K562 (cell line): ENCODE measurements around the gene CPNE6. TPM values are rescaled to one million over a fixed set of nuclear protein-coding genes. Genes with fewer than 3 reads are reported as not detected.

Experiments
- CHD1 ChIP-seq: fragments of 200-600 bp; sonication (generic); IDR thresholded peaks from one replicate; pipeline ENCODE4 v1.6.1; 2012; ENCODE audit warnings: mild to moderate bottlenecking, moderate library complexity, low read length, inconsistent platforms
- DDX20 ChIP-seq: fragments of 450-650 bp; IDR thresholded peaks from 2 replicates; pipeline ENCODE4 v1.6.1; 2016; ENCODE audit warnings: missing genetic modification characterization, low read depth, mild to moderate bottlenecking, missing compliant biosample characterization, moderate library complexity
- PTBP1 ChIP-seq: fragments of 200-400 bp; formaldehyde crosslinking; IDR thresholded peaks from 2 replicates; pipeline ENCODE4 v1.6.1; 2017; ENCODE audit warnings: low read depth, low read length
- U2AF2 ChIP-seq: fragments of 200-400 bp; formaldehyde crosslinking; optimal IDR thresholded peaks from 2 replicates; pipeline ENCODE3; 2017; ENCODE audit warnings: low read depth, mild to moderate bottlenecking, low read length
- ZNF318 ChIP-seq, 2 experiments: fragments of 450-650 bp; IDR thresholded peaks; 2 replicates each; pipeline ENCODE4 v1.6.1; 2016; ENCODE audit warnings: mild to moderate bottlenecking in 2 of 2, borderline replicate concordance in 1 of 2, low read depth in 1 of 2, moderate library complexity in 1 of 2
- polyA plus RNA-seq, 8 experiments: library from polyadenylated mRNA; depleted of rRNA in 4 of 8; stranded (reverse) in 5 of 8; unstranded in 3 of 8; fragments of >200 nt; fragmentation: Nextera tagmentation in 2 of 8; fragmentation: Illumina TruSeq in 1 of 8; extraction: Ambion mirVana in 2 of 8; extraction: Trizol in 1 of 8; gene quantifications; 2 replicates each; pipeline versions ENCODE4 v1.2.1 to v1.2.3, GENCODE V29; 2011 to 2014; ENCODE audit warnings: inconsistent platforms in 1 of 8, missing spikeins in 1 of 8
- total RNA-seq, 7 experiments: library from RNA; depleted of rRNA in 6 of 7; stranded (reverse); fragments of >200 nt in 6 of 7; fragmentation: Illumina TruSeq in 2 of 7; extraction: Trizol in 2 of 7; gene quantifications; 2 replicates each; pipeline versions ENCODE4 v1.2.1 to v1.2.3, GENCODE V29; 2011 to 2021; ENCODE audit warnings: low replicate concordance in 1 of 7
- TF ChIP-seq, protein P1 (sequence below): sonication (generic); formaldehyde crosslinking; IDR thresholded peaks from 2 replicates; pipeline ENCODE4 v1.8.0; 2022; ENCODE audit warnings: mild to moderate bottlenecking, low read depth, missing genetic modification reagents
- TF ChIP-seq, protein P2 (sequence below): fragments of 450-650 bp; IDR thresholded peaks from 2 replicates; pipeline ENCODE4 v1.7.0; 2016; ENCODE audit warnings: borderline replicate concordance

Gene CPNE6
- total and polyA plus RNA-seq, 9 of the 15 experiments (the other 6 are each of a cell fraction or from before 2014, with no cell fraction given) = not detected

DNA sequence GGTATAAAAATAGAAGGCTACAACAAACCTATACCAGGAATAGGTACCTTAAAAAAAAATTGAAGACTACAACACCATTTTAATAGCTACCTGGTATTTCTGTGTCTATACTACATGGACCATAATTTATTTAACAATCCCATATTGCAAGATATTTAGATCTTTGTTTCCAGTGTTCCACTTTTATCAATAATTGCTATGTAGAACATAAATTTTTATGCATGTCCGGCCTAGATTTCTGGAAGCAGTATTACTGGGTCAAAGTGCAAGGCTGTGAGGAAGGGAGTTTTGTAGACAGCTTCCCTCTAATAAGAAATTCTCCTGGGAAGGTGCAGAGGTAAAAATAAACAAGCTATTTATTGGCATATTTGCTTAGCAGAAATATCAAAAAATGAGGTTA is 39.2 kb downstream of the CPNE6 start (continued):
- no peak for TF ChIP-seq U2AF2
- TF ChIP-seq PTBP1 = no peak
- no peak for TF ChIP-seq CHD1
- no peak for TF ChIP-seq ZNF318 (IDR thresholded peaks at IDR 0.05; ENCODE audit: borderline replicate concordance in 1 of 2, low read depth in 1 of 2)
- no peak for TF ChIP-seq DDX20 (tag)
- TF ChIP-seq, protein P1, sequence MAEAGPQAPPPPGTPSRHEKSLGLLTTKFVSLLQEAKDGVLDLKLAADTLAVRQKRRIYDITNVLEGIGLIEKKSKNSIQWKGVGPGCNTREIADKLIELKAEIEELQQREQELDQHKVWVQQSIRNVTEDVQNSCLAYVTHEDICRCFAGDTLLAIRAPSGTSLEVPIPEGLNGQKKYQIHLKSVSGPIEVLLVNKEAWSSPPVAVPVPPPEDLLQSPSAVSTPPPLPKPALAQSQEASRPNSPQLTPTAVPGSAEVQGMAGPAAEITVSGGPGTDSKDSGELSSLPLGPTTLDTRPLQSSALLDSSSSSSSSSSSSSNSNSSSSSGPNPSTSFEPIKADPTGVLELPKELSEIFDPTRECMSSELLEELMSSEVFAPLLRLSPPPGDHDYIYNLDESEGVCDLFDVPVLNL (CRISPR knock-in tag) = no peak
- TF ChIP-seq, protein P2, sequence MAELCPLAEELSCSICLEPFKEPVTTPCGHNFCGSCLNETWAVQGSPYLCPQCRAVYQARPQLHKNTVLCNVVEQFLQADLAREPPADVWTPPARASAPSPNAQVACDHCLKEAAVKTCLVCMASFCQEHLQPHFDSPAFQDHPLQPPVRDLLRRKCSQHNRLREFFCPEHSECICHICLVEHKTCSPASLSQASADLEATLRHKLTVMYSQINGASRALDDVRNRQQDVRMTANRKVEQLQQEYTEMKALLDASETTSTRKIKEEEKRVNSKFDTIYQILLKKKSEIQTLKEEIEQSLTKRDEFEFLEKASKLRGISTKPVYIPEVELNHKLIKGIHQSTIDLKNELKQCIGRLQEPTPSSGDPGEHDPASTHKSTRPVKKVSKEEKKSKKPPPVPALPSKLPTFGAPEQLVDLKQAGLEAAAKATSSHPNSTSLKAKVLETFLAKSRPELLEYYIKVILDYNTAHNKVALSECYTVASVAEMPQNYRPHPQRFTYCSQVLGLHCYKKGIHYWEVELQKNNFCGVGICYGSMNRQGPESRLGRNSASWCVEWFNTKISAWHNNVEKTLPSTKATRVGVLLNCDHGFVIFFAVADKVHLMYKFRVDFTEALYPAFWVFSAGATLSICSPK = no peak
